Neural progenitor cell (in vitro differentiated cells): Measurements from ENCODE around the gene GCA.

Experiments used
- EZH2 ChIP-seq: fragments of 200-600 bp; sonication (generic); IDR thresholded peaks from 2 replicates; pipeline ENCODE4 v1.6.1; 2017; ENCODE audit warnings: antibody characterized with exemption, mild to moderate bottlenecking, moderate library complexity
- EZH2phosphoT487 ChIP-seq: fragments of 200-600 bp; sonication (generic); IDR thresholded peaks from 2 replicates; pipeline ENCODE4 v1.6.1; 2017; ENCODE audit warnings: antibody characterized with exemption
- TF ChIP-seq, protein P1 (sequence below): fragments of 200-600 bp; sonication (generic); IDR thresholded peaks from 2 replicates; pipeline ENCODE4 v1.5.1; 2017; ENCODE audit warnings: antibody characterized with exemption, mild to moderate bottlenecking

GRCh38 chr2:162403884-162404283, 60.0 kb downstream of the GCA start:
- no peak for TF ChIP-seq EZH2
- TF ChIP-seq, protein P1, sequence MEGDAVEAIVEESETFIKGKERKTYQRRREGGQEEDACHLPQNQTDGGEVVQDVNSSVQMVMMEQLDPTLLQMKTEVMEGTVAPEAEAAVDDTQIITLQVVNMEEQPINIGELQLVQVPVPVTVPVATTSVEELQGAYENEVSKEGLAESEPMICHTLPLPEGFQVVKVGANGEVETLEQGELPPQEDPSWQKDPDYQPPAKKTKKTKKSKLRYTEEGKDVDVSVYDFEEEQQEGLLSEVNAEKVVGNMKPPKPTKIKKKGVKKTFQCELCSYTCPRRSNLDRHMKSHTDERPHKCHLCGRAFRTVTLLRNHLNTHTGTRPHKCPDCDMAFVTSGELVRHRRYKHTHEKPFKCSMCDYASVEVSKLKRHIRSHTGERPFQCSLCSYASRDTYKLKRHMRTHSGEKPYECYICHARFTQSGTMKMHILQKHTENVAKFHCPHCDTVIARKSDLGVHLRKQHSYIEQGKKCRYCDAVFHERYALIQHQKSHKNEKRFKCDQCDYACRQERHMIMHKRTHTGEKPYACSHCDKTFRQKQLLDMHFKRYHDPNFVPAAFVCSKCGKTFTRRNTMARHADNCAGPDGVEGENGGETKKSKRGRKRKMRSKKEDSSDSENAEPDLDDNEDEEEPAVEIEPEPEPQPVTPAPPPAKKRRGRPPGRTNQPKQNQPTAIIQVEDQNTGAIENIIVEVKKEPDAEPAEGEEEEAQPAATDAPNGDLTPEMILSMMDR, result no peak
- no peak for TF ChIP-seq EZH2phosphoT487
